Iris pigment epithelial cell (primary cell): ENCODE results near the gene GPRC6A.

ENCODE experiments used
- DNase-seq: peaks from one replicate; pipeline ENCODE4 v3.0.0-alpha.2; 2011; ENCODE audit warnings: low read depth

The GPRC6A gene

DNA sequence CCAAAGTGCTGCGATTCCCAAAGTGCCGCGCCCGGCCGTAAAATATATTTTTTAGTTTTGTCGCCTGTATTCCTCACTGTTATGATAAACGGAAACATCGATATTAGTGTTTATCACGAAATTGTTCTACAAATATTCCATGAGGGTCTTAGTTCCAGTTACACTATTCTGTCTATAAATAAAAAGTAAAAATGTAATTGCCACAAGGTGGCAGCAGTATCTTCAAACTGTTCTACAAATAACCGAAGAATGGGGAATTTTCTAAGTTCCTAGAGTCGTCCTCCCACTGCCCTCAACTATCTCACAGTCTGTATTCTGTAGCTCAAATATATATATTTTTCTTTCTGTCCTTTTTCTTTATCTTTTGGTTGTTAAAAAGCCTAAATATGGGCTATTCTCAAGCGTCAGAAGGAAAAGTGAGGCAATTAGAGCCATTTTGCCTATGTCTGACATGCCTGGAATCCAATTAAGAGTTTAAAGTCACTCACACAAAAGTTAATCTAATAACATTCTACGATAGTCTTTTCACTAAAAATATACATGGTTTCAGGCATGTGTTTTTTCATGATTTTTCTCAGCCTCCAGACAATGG lies 49.2 kb downstream of the GPRC6A start:
- DNase-seq: peak; percentile 29

DNA sequence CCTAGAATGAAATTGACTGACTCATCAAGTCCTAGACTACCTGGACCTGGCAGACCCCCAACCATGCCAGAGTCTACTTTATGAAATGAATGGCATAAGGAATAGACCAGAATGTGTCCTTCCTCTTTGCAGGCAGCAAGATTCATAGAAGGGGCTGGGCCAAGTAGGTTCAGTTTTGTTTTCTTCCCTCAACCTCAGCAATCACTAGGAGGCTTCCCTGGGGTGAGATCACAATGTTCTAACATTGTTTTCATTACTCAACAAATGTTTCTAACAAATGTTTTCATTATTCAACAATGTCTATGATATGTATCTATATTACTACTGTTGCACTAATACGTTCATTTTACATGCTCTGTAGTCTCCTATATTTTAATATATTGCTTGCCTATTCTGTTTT lies 55.0 kb downstream of the GPRC6A start:
- DNase-seq: peak; percentile 37

DNA sequence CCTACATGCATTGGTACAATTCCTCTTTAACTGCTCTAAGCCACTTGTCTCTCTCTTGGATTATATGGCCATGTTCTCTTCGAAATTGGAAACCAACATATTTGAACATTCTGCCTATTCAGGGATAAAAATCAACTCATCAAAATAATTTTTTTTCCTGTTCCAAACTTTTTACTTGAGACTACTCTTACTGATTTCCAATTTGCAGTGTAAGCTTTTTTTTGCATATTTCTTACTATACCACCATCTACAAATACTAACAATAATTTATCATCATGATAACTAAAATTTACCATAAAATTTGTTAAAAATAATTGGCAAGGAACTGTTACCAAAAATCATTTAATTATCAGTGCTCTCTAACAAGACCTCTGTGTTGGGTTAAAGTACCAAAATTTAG lies 56.4 kb downstream of the GPRC6A start:
- no peak for DNase-seq

DNA sequence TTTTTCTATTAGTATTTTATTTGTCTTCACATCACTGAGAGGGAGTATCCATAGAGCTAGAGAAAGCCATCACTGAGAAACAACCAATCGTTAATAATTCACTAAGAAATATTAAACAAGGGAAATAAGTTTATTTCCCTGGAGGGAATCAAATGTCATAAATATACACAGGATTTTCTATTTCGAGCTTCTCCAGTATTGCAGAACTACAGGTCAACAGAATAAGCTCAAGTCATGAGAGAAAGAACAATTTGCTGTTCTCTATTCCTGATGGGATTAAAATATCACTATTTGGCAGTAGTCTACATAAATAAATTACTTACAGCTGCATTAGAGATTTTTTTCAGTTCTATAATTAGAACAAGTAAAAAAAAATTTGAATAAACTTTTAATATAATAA lies 61.2 kb downstream of the GPRC6A start:
- no peak for DNase-seq

DNA sequence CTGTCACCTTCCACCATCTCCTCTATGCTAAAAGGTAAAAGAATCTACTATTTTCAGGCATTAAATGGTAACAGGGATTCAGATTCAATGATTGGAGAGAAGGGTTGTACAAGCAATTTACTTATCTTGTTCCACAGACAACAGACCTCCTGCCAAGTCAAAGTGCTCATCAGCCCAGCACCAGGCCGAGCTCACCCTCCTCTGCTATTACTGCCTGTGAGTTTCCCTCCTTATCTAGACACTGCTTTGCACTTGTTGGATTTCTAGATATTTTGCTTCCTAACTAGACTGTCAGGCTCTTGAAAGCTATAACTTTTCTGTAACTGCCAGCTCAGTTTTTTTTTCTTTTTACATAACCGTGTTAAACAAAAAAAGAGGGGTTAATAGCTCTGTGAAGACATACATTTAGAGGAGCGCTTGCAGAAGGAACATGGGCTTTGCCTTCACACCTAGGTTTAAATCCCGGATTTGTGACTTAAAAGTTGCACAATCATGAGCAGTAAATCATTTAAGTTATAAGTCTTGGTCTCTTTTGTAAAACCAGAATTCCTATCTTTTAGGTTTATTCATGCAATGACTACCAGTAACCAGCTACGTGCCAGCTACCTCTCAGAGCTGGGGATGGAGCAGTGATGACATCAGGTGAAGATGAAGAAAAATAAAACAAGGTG lies 62.2 kb downstream of the GPRC6A start:
- DNase-seq: no peak

DNA sequence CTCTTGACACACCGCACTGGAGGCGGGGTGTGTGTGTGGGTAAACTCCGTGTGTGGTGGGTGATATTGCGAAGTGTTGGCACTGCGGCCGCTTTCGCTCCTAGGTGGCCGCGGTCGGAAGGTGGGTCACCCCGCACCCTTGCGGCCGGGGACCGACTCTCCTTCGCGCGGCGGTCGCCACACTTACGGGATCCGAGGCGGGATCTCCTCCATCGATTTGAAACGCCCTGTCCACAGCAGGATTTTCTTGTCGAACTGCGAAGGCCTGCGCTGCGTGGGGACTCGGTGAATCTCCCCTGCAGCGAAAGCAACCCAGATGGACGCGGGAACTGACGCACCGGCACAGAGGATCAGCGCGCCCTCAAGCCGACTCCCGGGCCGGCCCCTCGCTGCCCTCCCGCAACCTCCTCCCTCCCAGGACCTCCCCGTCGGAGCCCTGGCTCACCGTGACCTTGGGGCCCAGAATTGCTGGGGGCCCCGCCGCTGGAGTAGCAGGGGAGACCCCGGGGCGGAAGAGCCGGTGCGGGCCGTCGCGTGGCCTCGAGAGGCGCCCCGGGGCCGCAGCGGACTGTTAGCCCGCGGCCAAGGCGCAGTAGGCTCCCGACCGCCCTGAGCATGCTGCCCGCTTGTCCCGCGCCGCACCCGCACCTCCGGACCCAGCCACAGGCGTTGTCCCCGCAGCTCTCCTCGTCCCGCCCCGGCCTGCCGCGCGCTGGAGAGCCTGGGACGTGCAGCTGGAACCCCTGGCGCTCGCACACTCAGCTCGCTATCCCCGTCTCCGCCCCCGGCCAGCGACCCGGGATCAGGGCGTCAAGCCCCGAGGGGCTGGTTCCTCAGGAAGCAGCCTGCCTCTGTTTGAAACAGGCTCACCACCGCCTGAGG lies 63.7 kb downstream of the GPRC6A start, which contains the start of gene FAM162B:
Gene FAM162B (minus strand): TSS at position 759 of the 881 bp plus-strand sequence. CDS start 143 bp downstream, at position 616.
- DNase-seq: peak; percentile 18

DNA sequence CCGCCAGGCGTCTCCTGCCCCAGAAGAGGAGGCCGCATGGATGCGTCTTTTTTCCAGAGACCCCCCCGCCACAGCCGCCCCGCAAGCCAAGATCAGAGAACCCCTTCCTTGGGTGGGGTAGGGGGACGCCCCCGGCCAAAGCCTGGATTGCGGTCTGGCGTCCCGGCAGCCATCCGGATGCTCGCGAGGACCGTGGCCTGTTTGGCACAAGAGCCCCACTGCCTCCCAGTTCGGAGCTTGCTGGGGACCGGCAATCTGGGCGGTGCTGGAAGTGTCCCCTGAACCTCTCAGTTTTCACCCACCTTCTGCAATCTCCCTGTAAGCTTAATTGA lies 64.3 kb downstream of the GPRC6A start:
- DNase-seq: peak; percentile 1

DNA sequence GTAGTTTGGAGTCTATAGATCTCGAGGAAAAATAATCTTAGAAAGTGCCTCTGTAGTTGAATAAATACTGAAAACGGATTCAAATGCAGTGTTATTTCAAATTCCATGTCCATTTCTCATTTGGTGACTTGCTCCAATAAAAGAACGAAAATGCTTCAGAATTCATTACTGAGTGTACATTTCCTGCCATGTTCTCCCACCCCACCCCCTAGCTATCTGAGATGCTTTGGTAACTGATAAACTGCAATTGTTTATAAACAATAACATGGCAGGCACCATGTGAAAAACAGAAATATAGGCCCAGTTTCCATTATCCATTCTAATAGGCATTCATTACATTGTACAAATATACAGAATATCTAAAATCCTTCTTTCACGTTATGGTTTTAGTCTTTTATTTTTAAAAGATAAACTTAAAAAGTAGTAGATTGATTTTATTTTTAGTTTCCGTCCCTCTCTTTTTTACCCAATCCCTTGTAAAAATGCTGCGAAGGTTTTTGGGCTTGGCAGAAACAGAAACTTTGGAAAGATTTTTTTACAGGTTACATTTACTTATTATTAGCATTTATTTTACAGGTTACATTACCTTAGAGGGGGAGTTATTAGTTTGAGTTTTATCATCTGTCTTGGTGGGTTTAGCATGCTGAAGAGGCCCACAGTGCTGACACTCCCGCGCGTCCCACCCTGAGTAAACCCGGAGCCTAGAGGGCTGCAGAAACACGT lies 64.8 kb downstream of the GPRC6A start:
- DNase-seq: no peak

DNA sequence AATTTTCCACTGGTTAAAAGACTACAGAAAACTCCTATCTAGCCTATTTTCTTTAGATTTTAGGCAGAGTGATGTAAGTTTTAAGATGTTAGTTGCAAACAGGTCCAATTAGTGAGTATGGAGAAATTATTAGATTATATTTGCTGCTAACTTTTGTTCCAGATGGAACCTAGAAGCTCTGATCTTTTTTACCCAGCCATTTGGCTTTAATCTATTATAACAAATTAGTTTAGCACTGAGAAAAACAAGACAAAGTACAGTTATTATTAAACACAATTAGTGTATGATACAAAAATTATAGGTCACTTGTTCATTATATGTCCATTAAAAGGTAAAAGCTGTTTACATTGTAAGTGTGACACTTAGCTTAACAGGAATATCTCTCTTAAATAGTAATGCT lies 65.8 kb downstream of the GPRC6A start:
- DNase-seq: no peak

DNA sequence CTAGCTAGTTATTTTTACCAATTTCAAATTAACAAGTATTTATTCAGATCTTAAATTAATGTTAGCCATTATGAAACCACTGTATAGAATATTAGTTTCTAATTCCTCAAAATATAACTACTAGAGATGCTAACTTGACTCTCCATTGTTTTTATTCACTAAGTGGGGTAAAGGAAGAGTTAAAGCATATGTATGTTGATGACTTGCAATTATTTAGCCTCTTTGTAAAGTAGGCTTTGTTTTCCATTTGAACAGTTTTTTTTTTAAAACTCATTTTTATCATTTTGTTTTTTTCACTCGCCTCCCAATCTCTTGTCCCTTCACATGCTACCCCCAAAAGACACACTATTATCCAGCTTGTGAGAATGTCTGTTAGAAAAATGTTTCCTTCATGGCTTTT lies 66.6 kb downstream of the GPRC6A start:
- no peak for DNase-seq

DNA sequence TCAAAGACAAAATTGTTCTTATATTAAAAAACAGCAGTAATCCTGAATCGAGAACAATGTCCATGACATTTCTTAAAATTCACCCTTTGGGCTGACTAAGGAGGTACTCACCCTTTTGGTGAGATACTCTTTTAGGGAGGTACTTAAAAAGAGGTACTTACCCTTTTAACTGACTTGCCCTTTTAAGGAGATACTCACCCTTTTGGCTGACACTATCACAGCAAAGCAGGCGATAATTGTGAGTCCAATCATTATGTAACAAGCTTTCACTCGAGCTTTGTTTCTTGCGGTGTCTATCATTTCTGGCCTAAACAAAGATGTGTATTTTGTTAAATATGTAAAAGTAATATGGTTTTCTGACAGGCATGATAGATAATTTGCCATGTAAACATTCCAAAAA lies 67.1 kb downstream of the GPRC6A start:
- DNase-seq: no peak

DNA sequence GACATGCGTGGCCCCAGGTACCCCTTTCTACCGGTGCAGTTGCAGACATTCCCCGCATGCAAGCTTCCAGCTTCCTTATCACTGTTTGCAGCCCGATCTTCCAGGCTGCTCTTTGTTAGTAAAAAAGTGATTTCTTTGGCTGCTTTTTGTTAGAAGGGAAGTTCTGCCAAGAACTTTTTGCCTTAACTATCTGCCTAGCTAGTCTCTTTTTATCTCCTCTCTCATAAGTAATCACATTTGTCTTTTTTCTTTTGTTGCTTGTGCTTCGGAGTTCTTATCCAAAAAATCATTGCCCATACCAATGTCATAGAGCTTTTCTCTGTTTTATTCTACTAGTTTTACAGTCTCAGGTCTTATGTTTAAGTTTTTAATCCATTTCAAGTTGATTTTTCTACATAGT lies 83.7 kb downstream of the GPRC6A start:
- DNase-seq: no peak
